GM23338 (cell line): ENCODE data around the gene KRT85.
"Not testable (repeated sequence)": the region's sequence is repeated elsewhere in the genome, so short reads cannot be mapped to it uniquely, and the experiment has no call there.

Experiments used
- CTCF ChIP-seq, 2 experiments: fragments of 200-600 bp in 1 of 2; sonication (generic) in 1 of 2; conservative IDR thresholded peaks; 2 replicates each; pipeline versions ENCODE4 v1.5.1 to v1.6.1; 2016 to 2017; ENCODE audit warnings: antibody characterized with exemption in 2 of 2, low read depth in 2 of 2, mild to moderate bottlenecking in 2 of 2, moderate library complexity in 1 of 2
- EZH2 ChIP-seq: fragments of 200-600 bp; sonication (generic); IDR thresholded peaks from one replicate; pipeline ENCODE4 v1.8.0; 2017; ENCODE audit warnings: antibody characterized with exemption, mild to moderate bottlenecking, low read depth; ENCODE audit not compliant: unreplicated experiment

GRCh38 chr12:52315721-52316120 is 51.6 kb downstream of the KRT85 start:
- peak; percentile 56 to 74 for TF ChIP-seq CTCF (conservative IDR thresholded peaks at IDR 0.05; ENCODE audit: low read depth in 2 of 2)
- TF ChIP-seq EZH2: not testable (repeated sequence)
